ENCODE data around the gene PXDN.

DNA sequence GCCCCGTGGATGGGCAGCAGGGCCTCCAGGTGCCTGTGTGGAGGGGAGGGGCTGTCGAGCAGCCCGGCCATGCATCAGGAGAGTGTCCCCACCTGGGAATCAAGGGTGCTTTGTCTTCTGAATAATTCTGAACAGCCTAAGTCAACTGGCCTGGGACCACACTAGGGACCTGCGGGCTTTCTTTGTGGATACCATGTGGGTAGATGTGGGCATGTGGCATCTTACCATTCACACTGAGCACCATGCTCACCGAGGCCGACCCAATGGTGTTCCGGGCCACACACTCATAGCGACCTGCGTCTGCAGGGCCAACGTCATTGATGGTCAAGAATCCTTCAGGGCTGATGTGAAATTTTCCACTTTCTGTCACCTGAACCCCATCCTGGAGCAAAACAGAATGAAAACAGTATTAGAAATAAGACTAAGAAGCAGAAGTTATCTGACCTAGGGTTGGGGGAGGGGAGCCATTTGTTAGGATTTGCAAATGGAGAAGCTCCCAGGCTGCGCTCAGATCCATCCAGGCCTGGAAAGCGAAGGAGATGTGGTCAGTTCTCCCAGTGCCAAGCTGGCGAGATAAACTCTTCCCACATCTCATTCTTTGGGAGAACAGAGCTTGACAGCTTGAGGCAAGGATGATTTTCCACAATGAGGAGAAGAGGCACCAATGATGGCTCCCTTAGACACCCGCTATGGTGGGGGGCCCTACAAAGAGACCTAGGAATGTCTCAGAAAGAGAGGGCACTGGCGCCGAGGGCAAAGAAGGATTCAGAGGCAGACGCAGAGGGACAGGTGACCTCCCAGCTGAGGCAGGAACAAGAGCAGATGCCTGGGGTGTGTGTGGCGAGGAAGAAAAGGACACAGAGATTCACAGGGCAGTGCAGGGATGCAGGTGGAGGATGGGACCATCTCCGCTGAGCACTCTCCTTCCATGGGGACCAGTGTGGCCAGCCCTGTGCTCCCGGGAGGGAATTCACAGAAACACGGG lies 83.4 kb downstream of the PXDN start:
- TF ChIP-seq GATA2 (IDR thresholded peaks at IDR 0.05; ENCODE audit: low read depth, low read length): no peak
- TF ChIP-seq GATA3 (IDR thresholded peaks at IDR 0.05; ENCODE audit: low read depth, low read length): no peak
